ENCODE data around the gene HDLBP.

DNA sequence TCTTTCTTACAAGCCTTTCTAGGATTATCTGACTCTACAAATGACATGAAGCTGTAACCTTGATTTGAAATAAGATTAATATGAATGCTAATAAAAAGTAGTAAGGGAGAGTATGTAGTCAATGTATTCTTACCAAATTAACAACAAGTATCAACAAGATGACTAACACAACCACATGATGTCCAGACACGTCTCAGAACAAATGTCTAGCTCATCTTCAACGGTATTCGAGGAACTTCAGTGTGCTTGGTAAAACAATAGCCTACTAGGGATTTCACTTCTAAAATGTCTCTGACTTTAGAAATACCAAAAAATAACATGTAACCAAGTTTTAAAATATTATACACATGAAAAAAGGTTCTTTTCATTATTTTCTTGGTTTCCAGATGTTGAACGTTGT lies 3.4 kb downstream of the HDLBP start:
- TF ChIP-seq YY1 (IDR thresholded peaks at IDR 0.05; ENCODE audit: insufficient read depth, insufficient read length), result no peak
- TF ChIP-seq SUZ12 (IDR thresholded peaks at IDR 0.05; ENCODE audit: extremely low read depth, insufficient read depth, insufficient read length), result no peak
